ENCODE data around the gene CD27.

The CD27 gene

GRCh38 chr12:6434205-6435140 lies 10.3 kb upstream of the CD27 start:
- DNase-seq (ENCODE audit: low spot score), result no peak

GRCh38 chr12:6435961-6436715 lies 8.6 kb upstream of the CD27 start:
- DNase-seq (ENCODE audit: low spot score), result no peak

- DNase-seq (ENCODE audit: low spot score), result no peak
Observed at GRCh38 chr12:6437586-6437985, 7.2 kb upstream of the CD27 start.

- no peak for DNase-seq (ENCODE audit: low spot score)
Observed at GRCh38 chr12:6438345-6438744, 6.4 kb upstream of the CD27 start.

GRCh38 chr12:6440391-6440790 lies 4.4 kb upstream of the CD27 start:
- DNase-seq (ENCODE audit: low spot score), result no peak

GRCh38 chr12:6442836-6443235 lies 1.9 kb upstream of the CD27 start:
- no peak for DNase-seq (ENCODE audit: low spot score)

- no peak for DNase-seq (ENCODE audit: low spot score)
Observed at GRCh38 chr12:6443361-6443983, 1.3 kb upstream of the CD27 start.

GRCh38 chr12:6444031-6444430 lies 724 bp upstream of the CD27 start:
- DNase-seq (ENCODE audit: low spot score), result no peak

- DNase-seq (ENCODE audit: low spot score), result no peak
Observed at GRCh38 chr12:6450091-6450868, 5.5 kb downstream of the CD27 start.

GRCh38 chr12:6450869-6451347 lies 6.2 kb downstream of the CD27 start:
- peak; percentile 37 for DNase-seq (ENCODE audit: low spot score)

GRCh38 chr12:6451348-6452244 lies 6.8 kb downstream of the CD27 start, which contains the start of gene TAPBPL:
TAPBPL (plus strand) TSS chr12:6452042; CDS start chr12:6452249, 207 bp downstream.
- peak; percentile 95 for DNase-seq (ENCODE audit: low spot score)

- DNase-seq (ENCODE audit: low spot score), result peak; percentile 54
Observed at GRCh38 chr12:6452245-6452943, 7.6 kb downstream of the CD27 start.

GRCh38 chr12:6452944-6453630 lies 8.3 kb downstream of the CD27 start:
- no peak for DNase-seq (ENCODE audit: low spot score)

- DNase-seq (ENCODE audit: low spot score), result no peak
Observed at GRCh38 chr12:6457220-6457945, 12.6 kb downstream of the CD27 start.

- DNase-seq (ENCODE audit: low spot score), result no peak
Observed at GRCh38 chr12:6458281-6459003, 13.7 kb downstream of the CD27 start.

GRCh38 chr12:6459004-6459337 lies 14.2 kb downstream of the CD27 start:
- DNase-seq (ENCODE audit: low spot score), result no peak

- no peak for DNase-seq (ENCODE audit: low spot score)
Observed at GRCh38 chr12:6460751-6461371, 16.1 kb downstream of the CD27 start.

Data from Ammon's horn (tissue), 1 donor.